ENCODE measurements around the gene CHRNE.
"Not testable (repeated sequence)": the region's sequence is repeated elsewhere in the genome, so short reads cannot be mapped to it uniquely, and the experiment has no call there.

Gene CHRNE

DNA sequence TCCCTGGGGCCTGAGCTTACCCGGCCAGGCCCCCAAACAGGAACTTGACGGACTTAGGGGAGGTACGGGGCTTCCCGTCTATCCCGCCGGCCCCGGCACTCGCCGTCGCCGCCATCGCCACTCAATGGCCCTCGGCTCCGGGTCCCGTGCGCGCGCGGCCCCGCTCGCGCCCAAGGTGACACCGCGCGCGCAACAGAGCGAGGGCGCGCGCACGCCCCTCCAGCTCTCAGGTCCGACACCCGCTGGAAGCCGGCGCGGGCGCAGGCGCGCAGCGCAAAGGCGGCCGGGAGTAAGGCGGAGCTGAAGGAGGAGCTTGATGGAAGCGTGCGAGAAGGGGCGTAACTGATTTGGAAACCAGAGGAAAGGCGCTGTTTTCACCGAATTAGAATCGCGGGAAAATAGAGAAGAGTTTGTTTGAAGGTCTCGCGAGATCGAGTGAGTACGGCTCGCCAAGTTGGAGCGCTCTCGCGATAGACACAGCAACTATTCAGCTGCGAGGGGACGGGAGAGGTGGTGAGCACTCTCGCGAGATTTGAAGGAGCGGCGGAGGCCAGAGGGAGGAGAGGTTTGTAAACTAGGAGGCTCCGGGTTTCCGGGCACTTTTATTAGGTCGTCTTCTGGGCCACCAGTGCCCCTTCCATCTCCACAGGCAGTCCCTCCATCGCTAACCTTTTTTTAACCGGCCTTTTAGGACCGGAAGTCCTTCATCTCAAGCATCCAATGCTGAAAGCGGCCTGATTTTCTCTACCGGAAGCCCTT lies 37.1 kb upstream of the CHRNE start, which contains the start of the genes RNF167 and SLC25A11:
RNF167 (plus strand) TSS at position 473 of the 759 bp plus-strand sequence. CDS start 642 bp downstream, outside the sequence.
SLC25A11 (minus strand) TSS at position 251 of the 759 bp plus-strand sequence; CDS start at position 115, 136 bp downstream.
- peak; percentile 88 to 94 for DNase-seq (ENCODE audit: low read depth in 2 of 2)

DNA sequence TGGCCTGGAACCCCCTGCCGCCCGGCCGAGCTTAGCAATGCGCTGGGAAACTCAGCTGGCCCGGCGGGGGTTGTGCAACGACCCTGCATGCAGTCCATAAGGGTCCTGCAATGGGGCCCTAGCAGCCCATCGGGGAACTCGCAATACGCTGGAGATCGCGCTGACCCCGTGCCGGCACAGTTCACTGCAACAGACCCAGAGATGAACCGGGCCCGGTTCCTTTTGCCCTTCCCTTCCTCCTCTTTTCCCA lies 36.6 kb upstream of the CHRNE start:
- no peak for DNase-seq (ENCODE audit: low read depth in 2 of 2)

DNA sequence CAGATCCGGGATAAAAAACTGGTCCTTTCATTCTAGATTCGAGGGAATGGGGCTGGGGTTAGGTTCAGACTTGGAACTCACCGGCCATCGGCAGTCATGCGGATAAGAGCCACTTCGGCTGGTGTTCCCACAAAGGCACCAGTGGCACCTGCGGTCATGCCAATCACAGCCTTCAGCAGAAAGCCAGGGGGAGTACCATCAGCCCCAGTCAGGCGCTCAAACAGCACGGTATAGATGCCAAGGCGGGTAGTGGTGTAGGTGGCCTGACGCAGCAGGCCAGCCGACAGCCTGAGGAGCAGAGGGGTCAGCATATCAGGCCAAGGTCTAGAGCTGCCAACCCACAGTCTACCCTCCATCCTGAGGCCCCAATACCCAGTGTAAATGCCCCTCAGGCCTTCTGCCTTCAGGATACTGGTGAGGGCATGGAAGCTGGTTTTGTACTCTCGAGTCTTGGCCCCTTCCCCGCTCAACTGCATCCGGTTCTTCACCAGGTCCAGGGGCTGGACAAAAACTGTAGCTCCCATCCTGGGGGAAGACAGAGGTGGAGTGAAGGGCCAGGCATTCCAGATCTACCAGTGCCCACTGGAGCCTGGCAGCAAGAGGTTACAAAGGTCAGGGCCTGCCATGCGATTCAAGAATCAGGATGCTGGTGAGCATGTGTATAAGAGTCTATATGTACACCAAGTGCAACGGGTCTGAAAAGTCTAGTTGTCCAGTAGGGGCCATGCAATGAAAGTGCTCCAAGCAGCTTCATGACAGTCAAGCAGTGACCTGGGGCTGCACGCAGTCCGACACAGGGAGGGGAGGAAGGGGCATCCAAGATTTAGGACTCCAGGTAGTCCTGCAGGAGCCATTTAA lies 36.0 kb upstream of the CHRNE start:
- no peak for DNase-seq (ENCODE audit: low read depth in 2 of 2)

DNA sequence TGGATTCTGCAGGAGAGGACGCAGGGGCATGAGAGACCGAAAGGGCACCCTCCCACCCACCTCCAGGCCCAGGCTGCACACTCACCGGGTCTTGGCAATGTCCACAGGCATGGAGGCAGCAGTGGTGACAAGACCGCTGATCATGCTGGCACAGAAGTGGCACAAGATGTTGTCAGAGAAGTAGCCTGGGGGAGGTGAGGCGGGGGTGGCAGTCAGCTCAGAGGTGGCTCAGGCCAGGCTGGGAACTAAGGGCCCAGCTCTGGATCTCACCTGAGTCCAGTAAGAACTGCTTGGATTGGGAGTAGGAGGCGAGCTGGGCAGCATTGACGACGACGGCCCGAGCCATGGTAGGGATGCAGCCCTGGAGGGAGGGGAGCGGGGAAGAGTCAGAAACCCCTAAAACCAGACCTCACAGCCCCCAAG lies 35.2 kb upstream of the CHRNE start:
- DNase-seq (ENCODE audit: low read depth in 2 of 2): no peak

DNA sequence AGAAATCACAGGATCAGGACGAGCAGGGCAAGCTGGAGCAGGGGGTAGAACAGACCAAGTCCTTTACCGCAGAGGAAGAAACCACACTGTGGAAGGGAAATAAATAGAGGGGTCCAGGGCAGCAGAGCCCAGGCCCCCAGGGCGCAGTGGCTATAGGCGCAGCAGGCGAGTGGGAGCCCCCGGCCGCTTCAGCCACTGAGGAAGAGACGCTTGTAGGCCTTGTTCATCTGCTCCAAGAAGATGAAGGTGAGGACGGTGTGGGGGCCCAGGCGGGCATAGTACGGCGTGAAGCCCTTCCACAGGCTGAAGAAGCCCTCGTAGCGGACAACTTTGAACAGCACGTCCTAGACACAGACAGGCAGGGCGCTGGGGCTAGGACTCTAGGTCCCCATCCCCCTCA lies 34.7 kb upstream of the CHRNE start:
- no peak for DNase-seq (ENCODE audit: low read depth in 2 of 2)

DNA sequence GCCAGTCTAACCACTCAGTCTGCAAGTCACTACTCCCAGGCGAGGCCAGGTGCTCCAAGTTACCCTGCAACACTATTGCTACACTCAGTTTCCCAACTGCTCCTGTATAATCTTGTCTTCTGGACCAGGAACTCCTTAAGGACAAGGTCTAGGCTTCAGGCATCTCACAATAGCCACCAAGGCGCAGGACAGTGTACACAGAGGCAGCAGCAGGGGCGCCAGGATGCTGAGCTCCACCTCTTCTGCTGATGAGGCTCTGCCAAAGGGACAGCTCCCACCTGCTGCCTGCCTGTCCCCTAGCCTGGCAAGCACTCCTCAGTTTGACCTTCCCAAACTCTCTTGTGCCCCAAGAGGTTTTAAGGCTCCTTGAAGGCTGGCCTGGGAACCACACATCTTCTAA lies 33.5 kb upstream of the CHRNE start:
- no peak for DNase-seq (ENCODE audit: low read depth in 2 of 2)

DNA sequence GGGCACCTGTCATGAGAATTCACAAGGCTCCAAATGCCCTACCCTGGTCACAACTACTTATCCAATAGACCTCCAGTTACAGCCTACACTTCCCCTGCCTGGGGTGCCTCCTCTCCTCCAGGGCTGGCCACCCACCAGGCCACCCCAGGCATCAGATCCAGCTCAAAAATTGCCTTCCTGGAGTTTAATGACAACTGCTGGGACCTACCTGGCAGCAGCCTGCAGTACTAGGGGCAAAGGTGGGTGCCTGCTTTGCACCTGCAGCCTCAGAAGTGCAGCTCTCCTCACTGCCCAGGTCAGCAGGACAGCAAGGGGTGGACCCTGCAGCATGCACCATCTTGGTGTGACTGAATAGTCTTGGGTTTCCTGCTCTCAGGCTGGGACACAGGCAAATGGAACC lies 32.8 kb upstream of the CHRNE start:
- DNase-seq (ENCODE audit: low read depth in 2 of 2): no peak

DNA sequence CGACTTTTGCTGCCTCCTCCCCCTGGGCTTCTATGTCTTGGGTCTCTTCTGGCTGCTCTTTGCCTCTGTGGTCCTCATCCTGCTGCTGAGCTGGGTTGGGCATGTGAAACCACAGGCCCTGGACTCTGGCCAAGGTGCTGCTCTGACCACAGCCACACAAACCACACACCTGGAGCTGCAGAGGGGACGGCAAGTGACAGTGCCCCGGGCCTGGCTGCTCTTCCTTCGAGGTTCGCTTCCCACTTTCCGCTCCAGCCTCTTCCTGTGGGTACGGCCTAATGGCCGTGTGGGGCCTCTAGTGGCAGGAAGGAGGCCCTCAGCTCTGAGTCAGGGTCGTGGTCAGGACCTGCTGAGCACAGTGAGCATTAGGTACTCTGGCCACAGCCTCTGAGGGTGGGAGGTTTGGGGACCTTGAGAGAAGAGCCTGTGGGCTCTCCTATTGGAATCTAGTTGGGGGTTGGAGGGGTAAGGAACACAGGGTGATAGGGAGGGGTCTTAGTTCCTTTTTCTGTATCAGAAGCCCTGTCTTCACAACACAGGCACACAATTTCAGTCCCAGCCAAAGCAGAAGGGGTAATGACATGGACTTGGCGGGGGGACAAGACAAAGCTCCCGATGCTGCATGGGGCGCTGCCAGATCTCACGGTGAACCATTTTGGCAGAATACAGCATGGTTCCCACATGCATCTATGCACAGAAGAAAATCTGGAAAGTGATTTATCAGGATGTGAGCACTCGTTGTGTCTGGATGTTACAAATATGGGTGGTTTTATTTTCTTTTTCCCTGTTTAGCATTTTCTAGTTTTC lies 31.5 kb upstream of the CHRNE start:
- DNase-seq (ENCODE audit: low read depth in 2 of 2): no peak

DNA sequence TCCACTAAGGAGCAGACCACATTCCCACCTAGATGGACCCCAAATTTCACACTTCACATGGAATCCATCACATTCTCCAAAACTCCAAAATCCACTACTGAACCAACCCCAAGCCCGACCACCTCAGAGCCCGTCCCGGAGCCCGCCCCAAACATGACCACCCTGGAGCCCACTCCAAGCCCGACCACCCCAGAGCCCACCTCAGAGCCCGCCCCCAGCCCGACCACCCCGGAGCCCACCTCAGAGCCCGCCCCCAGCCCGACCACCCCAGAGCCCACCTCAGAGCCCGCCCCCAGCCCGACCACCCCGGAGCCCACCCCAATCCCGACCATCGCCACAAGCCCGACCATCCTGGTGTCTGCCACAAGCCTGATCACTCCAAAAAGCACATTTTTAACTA lies 30.7 kb upstream of the CHRNE start:
- DNase-seq (ENCODE audit: low read depth in 2 of 2): no peak

DNA sequence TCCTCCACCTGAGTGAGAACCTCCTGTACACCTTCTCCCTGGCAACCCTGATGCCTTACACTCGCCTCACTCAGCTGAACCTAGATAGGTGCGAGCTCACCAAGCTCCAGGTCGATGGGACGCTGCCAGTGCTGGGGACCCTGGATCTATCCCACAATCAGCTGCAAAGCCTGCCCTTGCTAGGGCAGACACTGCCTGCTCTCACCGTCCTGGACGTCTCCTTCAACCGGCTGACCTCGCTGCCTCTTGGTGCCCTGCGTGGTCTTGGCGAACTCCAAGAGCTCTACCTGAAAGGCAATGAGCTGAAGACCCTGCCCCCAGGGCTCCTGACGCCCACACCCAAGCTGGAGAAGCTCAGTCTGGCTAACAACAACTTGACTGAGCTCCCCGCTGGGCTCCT lies 29.9 kb upstream of the CHRNE start:
- DNase-seq (ENCODE audit: low read depth in 2 of 2): no peak

DNA sequence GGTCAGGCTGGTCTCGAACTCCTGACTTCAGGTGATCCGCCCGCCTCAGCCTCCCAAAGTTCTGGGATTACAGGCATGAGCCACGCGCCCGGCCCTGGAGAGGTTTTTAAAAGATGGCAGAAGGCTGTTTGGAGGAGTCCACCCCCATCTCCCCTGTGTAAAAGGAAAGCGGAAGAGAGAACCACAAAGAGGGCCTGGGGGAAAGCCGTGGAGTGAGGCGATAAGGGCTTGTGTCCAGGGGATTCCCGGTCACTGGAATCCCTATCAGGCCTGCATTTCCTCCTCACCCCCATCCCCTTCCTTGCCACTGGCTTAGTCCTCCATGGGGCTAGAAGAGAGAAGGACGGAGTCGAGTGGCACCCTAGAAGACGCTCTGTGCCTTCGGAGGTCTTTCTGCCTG lies 29.1 kb upstream of the CHRNE start, which contains the start of gene GP1BA:
GP1BA (plus strand) TSS at position 315 of the 400 bp plus-strand sequence. CDS start 328 bp downstream, outside the sequence.
- DNase-seq (ENCODE audit: low read depth in 2 of 2): no peak

DNA sequence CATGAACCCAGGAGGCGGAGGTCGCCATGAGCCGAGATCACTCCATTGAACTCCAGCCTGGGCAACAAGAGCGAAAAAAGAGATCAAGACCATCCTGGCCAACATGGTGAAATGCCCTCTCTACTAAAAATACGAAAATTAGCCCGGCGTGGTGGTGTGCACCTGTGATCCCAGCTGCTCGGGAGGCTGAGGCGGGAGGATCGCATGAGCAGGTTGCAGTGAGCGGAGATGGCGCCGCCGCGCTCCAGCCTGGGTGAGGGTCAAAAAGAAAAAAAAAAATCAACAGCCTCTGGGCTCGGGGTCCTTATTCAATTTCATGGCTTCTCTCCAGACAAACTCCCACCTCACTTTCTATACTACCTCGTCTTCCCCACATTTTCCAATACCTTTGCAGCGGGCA lies 26.0 kb upstream of the CHRNE start:
- no peak for DNase-seq (ENCODE audit: low read depth in 2 of 2)

DNA sequence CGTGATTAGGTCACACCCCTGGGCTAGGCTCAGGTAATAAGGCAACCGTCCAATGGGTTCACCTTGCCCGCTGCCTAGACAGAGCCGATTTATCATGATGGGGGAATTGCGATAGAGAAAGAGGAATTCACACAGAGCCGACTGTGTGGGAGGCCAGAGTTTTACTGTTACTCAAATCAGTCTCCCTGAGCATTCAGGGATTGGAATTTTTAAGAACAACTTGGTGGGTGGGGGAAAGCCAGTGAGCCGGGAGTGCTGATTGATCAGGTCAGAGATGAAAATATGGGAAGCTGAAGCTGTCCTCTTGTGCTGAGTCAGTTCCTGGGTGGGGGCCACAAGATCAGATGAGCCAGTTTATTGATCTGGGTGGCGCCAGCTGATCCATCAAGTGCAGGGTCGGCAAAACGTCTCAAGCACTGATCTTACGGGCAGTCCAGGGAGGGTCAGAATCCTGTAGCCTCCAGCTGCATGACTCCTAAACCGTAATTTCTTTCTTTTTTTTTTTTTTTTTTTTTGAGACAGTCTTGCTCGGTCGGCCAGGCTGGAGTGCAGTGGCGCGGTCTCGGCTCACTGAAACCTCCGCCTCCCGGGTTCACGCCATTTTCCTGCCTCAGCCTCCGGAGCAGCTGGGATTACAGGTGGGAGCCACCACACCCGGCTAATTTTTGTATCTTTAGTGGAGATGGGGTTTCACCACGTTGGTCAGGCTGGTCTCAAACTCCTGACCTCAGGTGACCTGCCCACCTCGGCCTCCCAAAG lies 23.9 kb upstream of the CHRNE start:
- not testable (repeated sequence) for DNase-seq (ENCODE audit: low read depth in 2 of 2)

DNA sequence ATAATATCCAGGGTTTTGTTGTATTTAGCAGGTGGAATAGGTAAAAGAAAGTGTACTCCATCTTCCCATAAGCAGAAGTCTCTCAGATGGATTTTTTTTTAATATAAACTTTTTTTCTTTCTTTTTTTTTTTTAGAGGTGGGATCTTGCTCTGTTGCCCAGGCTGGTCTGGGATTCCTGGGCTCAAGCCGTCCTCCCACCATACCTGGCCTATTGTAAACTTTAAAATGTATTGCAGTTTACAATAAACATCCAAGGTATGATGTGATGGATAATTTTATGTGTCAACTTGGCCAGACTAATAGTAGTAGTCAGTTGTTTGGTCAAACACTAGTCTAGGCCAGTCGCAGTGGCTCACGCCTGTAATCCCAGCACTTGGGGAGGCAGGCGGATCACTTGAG lies 18.4 kb upstream of the CHRNE start:
- DNase-seq (ENCODE audit: low read depth in 2 of 2): no peak

DNA sequence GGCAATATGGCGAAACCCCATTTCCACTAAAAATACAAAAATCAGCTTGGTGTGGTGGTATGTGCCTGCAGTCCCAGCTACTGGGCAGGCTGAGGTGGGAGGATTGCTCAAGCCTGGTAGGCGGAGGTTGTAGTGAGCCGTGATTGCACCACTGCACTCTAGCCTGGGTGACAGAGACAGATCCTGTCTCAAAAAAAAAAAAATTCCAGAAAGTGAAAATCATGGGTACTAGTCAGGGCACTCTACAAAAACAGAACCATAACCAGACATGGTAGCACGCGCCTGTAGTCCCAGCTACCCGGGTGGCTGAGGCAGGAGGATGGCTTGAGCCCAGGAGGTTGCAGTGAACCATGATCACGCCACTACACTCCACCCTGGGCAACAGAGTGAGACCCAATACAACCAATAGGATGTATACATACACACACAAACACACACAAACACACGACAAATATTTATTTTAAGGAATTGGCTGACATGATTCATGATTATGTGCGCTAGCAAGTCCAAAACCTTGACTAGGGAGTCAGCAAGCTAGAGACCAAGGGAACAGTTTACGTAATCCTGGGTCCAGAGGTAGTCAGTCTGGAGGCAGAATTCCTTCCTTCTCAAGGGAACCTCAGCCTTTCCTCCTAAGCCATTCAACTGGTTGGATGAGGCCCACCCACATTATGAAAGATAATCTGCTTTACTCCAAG lies 17.6 kb upstream of the CHRNE start:
- no peak for DNase-seq (ENCODE audit: low read depth in 2 of 2)

DNA sequence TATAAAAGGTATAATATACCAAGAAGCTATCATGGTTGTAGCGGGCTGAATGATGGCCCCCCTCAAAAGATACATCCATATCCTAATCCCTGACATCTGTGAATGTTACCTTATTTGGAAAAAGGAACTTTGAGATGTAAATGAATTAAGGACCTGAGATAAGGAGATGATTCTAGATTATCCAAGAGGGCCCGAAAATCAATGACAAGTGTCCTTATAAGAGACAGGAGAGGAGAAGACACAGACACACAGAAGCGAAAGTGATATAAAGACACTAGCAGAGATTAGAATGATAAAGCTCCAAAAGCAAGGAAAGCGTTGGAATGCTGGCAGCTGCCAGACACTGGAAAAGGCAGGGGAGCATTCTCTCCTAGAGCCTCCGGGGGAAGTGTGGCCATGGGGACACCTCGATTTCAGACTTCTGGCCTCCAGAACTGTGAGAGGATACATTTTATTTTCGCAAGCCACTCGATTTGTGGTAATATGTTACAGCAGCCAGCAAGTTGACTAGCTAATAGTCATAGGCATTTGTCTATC lies 16.7 kb upstream of the CHRNE start:
- no peak for DNase-seq (ENCODE audit: low read depth in 2 of 2)

DNA sequence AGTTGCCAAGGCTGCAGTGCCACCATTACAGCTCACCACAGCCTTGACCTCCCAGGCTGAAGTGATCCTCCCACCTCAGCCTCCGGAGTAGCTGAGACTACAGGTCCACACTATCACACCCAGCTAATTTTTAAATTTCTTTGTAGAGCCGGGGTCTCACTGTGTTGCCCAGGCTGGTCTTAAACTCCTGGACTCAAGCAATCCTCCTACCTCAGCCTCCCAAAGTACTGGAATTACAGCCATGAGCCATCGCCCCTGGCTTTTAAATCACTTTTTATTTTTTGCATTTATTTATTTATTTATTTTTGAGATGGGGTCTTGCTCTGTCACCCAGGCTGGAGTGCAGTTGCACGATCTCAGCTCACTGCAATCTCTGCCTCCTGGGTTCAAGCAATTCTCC lies 11.7 kb upstream of the CHRNE start:
- not testable (repeated sequence) for DNase-seq (ENCODE audit: low read depth in 2 of 2)

DNA sequence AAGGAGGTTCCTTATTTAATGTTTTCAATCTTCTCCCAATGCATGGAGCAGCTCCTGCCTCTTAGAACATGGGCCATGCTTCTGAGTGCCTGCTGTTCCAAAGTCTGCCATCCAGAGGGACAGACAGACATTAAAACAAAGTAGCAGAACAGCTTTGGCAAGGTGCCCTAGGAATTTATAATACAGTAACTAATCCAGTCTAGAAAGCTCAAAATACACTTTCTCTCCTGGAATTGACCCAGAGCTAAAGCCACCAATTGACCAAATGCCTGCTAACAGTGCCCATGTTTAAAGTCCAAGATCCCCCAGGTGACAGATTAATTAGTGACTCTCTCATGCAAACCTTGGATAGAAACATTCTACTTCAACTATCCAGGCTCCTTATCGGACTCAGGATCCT lies 11.1 kb upstream of the CHRNE start:
- no peak for DNase-seq (ENCODE audit: low read depth in 2 of 2)

DNA sequence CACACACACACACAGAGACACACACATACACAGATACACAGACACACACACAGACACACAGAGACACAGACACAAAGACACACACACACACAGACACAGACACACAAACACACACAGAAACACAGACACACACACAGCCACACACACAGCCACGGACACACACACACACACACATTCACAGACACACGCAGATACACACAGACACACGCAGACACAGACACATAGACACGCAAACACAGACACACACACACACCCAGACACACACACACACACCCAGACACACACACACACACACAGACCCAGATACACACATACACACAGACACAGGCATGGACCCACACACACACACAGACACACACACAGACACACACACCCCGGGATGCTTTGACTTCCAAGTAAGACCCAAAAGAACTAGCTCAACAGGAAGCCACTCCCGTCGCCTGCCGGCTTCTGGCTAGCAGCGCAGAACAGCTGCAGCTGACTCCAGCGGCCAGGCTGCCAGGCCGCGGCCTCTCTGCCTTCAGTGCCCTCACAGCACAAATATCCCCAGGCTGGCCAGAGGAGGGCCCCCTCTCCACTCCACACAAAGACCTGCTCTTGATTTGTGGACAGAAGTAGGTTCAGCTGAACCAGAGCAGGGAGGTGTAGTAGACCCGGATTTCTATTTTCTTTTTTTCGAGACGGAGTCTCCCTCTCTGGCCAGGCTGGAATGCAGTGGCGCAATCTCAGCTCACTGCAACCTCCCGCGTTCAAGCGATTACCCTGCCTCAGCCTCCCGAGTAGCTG lies 6.0 kb upstream of the CHRNE start:
- peak; percentile 47 to 62 for DNase-seq (ENCODE audit: low read depth in 2 of 2)

DNA sequence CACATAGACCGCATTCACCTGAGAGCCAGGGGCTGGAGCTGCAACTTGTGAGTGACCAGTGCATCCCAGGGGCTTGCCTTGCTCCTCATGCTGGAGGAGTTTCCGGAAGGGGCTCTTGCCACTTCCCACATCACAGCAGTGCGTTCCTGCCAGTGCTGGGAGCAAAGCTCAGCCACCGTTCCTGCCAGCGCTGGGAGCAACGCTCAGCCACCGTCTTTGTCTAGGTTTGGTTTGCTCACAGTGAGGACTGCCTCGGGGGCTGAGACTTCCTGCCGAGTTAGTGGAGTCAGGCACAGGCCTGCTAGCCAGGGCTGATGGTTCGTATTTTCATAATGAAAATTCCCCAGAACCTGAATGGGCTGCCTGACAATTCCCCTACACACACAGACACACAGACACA lies 5.4 kb upstream of the CHRNE start:
- no peak for DNase-seq (ENCODE audit: low read depth in 2 of 2)
